GM21381 (cell line): ENCODE results near the gene GLE1.
"Not testable (repeated sequence)": the region's sequence is repeated elsewhere in the genome, so short reads cannot be mapped to it uniquely, and the experiment has no call there.

ENCODE experiments used
- ATAC-seq: cut with Tn5 transposase; IDR thresholded peaks from one replicate; pipeline ENCODE4 v1.9.1; 2021; ENCODE audit warnings: mild to moderate bottlenecking, moderate library complexity; ENCODE audit not compliant: unreplicated experiment

Gene GLE1

DNA sequence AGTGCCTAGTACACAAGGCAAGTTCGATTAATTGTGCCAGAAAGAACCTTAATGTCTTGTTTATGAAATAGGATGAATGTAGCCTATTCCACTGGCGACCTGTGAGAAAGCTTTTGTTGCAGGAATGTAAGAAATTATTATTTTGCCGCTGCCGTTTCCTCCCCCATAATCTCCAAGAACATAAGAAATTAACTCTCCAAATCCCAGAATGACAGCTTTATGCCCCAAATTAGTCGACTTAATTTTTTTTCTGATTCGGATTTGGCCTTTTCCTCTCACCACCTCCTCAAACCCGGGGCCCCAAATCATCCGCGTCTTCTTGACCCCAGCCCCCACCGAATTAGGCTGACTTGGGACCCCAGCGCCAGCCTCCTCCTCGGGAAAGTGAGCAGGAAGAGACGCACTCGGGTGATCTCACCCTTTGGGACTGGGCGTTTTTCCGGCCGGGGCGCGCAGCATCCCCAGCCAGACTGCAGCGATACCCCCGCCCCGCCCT lies 47.2 kb downstream of the GLE1 start:
- no peak for ATAC-seq

- peak; percentile 79 for ATAC-seq
Observed at GRCh38 chr9:128552153-128552743, 47.7 kb downstream of the GLE1 start, which contains the start of gene SPTAN1. Gene SPTAN1, plus strand, starts transcription at chr9:128552587. Its CDS starts 14,154 bp downstream, at chr9:128566741.

DNA sequence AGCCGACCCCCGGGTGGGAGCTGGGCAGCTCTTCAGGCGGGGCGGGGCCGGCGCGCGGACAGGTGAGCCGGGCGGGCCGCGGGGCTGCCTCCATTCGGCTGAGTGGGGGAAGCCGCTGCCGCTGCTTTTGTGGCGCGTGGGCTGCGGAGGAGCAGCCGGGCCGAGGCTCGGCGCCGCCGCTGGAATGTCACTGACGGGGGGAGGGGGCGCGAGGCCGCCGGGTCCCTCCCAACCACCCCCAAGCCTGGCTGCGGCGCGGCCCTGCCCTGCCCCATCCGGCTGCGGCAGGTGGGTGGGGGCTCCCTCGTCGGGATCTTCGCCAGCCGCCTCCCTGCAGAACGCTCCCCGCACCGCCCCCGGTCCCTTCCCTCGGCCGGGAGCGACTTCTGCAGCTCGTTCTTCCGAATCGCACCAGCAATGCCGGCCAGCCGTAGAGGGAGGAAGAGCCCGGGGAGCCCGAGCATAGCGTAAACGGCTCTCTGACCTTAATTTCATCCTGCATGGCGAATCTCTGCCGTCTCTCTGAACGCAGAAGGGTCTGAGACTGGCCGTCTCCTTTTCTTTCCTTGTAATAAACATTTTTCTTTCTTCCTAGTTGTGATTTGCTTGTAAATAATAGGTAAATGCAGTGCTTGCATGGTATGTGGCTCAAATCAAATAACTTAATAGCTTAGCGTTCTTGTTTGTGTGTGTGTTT lies 48.4 kb downstream of the GLE1 start:
- peak; percentile 35 for ATAC-seq

DNA sequence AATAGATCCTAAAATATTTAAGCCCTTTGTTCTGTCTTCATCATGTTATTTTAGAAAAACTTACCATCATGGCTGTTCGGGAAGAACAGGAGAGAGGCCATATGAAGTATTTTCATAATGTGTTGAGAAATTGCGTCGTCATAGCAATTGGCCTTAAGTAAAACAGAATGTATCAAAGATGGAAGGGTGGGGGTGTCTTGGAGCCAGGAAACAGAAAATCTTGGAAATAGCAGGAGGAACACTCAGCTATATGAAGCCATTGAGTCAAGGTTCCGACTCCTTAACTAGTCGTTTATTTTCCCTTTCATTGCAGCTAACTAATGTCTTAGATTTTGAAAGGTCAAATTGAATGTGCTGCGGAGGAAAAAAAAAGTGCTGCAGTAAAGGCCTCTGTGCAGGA lies 49.2 kb downstream of the GLE1 start:
- no peak for ATAC-seq

- ATAC-seq, result no peak
Observed at GRCh38 chr9:128554155-128554862, 49.8 kb downstream of the GLE1 start.

- no peak for ATAC-seq
Observed at GRCh38 chr9:128555180-128555721, 50.7 kb downstream of the GLE1 start.

GRCh38 chr9:128556276-128556675 lies 51.8 kb downstream of the GLE1 start:
- ATAC-seq, result no peak

GRCh38 chr9:128556926-128557634 lies 52.6 kb downstream of the GLE1 start:
- no peak for ATAC-seq

DNA sequence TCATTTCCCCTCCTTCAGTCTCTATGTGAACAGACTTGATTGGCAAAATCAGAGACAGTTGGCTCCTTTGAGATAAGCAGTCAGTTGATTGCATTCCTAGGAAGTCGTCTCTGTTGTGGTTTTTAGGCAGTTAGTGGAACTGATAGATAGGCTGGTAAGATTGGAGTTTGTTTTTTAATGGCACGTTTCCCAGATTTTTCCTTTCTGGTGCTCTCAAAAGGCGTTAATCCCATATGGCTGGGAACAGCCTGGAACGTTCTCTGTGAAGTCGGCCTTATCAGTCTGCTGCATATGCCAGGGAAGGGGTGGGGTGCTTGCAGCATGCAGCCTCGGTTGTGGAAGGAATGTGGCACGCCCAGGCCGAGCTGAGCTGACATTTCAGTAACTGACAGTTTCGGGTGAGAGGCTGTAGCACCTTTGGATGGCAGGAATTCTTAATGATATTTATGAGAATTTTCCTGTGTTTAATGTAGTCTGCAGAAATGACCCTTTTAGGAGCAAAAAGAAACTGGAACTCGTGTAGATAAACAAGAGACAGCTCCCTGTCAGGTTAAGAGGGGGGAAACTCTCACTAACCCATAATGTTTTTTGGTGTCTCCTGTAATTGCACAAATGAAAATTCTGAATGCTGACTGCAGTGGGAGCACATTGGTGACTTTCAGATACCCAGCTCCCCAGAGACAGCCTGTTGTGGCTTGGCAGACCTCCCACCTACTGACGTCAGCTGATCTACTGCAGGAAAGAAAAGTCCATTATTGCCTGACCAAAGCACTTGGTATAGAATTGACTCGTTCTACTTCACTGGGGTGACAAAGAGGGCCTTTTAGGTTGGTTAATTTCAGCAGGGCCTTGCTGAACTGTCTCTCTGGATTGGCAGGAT lies 54.2 kb downstream of the GLE1 start:
- ATAC-seq, result peak; percentile 82

- ATAC-seq, result no peak
Observed at GRCh38 chr9:128565578-128565977, 61.1 kb downstream of the GLE1 start.

DNA sequence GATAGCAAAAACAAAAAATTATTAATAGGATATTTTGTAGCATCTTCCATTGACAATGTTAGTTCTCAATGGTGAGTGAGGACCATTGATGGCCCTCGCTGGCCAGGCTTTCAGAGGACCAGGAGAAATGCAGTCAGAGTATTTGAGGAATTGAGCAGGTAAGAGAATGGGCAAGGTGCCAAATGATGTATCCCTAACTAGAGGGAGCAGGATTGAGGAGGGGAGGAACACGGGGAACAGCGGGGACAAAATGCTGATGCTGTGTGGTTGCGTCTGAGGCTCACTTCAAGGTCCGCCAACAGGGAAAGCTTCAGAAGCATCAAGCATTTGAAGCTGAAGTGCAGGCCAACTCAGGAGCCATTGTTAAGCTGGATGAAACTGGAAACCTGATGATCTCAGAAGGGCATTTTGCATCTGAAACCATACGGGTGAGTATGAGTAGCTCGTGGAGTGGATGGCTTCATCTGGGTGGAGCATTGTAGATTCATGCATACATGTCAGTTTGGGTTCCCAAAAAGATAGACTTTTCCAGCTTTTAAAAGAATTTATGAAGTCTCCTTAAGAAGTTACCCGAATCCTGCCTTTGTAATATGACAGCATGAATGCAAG lies 64.1 kb downstream of the GLE1 start:
- no peak for ATAC-seq

DNA sequence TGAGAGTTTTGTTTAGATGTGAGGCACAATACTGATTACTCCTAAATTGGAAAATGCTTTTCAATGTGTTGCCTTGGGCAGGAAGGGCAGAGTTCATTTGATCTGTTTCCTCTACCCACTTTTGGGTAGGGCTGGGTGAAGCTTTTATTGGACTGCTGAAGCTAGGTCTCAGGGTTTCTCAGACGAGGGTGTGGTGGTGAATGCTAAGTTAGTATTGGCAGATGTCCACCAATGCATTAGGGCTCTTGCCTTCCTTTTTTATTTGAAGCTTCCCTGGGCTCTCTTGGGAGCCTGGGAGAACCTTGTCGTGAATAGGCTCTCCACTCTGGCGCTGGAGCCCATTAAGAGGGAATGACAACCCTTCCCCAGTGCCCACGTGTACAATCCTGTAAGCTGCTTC lies 71.0 kb downstream of the GLE1 start:
- ATAC-seq, result no peak

GRCh38 chr9:128575916-128576315 lies 71.4 kb downstream of the GLE1 start:
- ATAC-seq, result no peak

- no peak for ATAC-seq
Observed at GRCh38 chr9:128577206-128577605, 72.7 kb downstream of the GLE1 start.

GRCh38 chr9:128579194-128579593 lies 74.7 kb downstream of the GLE1 start:
- no peak for ATAC-seq

DNA sequence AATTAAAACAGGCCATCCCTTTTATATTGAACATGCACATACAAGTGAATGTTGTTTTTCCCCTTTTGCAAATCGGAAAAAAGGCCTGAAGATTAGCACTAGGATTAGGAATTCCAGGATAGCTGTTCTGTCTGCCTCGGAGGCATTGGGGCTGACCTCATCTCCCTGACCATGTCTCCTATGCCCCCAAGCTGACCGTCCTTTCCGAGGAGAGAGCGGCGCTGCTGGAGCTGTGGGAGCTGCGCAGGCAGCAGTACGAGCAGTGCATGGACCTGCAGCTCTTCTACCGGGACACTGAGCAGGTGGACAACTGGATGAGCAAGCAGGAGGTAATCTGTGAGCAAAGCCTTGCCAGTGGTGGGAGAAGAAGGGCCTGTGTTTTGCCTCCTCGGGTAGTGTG lies 76.2 kb downstream of the GLE1 start:
- no peak for ATAC-seq

- ATAC-seq, result not testable (repeated sequence)
Observed at GRCh38 chr9:128585155-128585554, 80.6 kb downstream of the GLE1 start.

GRCh38 chr9:128586934-128587333 lies 82.4 kb downstream of the GLE1 start:
- not testable (repeated sequence) for ATAC-seq

DNA sequence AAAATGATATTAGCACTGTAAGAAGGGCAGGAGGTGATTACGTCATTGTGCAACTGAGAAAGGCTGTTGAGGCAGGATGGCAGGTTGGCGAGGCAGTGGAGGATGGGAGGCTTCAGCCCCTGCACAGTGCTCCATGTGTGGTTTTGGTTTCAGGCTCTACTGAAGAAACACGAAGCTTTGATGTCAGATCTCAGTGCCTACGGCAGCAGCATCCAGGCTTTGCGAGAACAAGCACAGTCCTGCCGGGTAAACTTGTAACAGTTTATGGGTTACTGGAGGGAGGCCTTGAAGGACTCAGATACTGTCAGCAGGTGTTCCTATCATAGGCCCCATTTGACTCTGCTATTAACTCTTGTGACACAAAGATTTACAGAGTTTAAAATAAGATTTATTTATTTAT lies 82.9 kb downstream of the GLE1 start:
- no peak for ATAC-seq
